ENCODE data around the gene PRUNE1.

Gene PRUNE1

DNA sequence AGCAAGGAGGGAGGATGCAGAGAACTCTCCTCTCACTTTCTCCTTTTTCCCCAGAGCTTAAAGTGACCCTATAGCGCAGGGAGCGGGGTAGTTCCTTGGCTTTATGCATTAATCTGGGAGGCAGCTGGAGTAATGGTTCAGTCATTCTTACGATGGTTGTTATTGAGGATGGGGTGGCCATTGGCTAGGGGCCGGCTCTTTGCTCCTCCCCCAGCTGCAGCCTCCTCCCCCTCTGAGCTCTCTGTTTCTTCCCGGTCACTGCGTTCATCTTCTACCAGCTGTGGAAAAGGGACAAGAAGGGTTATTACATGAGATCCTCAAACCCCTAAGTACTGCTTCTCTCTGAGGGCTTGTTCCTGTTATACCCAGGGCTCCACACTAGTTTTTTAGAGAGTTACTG, 42.2 kb upstream of the PRUNE1 start:
- Histone ChIP-seq H3F3A (ENCODE audit: insufficient read depth, low read length) (no peaks in the 10 kb centered on the region), H3K4me3 (ENCODE audit: low read length) (no peak overlapping the region), H3K4me2 (ENCODE audit: low read depth, low read length) (no peak overlapping the region), H3K27me3 (replicated peaks; ENCODE audit: insufficient read depth, low read length) (no peaks in the 10 kb centered on the region), H3K9me3 (replicated peaks; ENCODE audit: insufficient read depth, low read length) (no peaks in the 10 kb centered on the region), H3K4me1 (ENCODE audit: low read length) (no peaks in the 10 kb centered on the region), H3K27ac (ENCODE audit: low read length) (no peak overlapping the region), H2AFZ (ENCODE audit: low read length) (no peak overlapping the region), H3K9ac (ENCODE audit: low read length) (no peak overlapping the region), H4K20me1 (ENCODE audit: insufficient read depth, low read length) (0 out of 2 replicates have a peak, but pooled peaks cover 6% of the 10 kb centered on the region), H3K9me2 (replicated peaks; ENCODE audit: insufficient read depth, low read length) (no peaks in the 10 kb centered on the region), H3K36me3 (replicated peaks; ENCODE audit: insufficient read depth, low read length) (peaks cover 27% of the 10 kb centered on the region), H3K79me2 (ENCODE audit: low read length) (peaks cover 40% of the 10 kb centered on the region)
- no peak for TF ChIP-seq EZH2 (optimal IDR thresholded peaks at IDR 0.05; ENCODE audit: low read depth, low read length)
- TF ChIP-seq, protein P1, sequence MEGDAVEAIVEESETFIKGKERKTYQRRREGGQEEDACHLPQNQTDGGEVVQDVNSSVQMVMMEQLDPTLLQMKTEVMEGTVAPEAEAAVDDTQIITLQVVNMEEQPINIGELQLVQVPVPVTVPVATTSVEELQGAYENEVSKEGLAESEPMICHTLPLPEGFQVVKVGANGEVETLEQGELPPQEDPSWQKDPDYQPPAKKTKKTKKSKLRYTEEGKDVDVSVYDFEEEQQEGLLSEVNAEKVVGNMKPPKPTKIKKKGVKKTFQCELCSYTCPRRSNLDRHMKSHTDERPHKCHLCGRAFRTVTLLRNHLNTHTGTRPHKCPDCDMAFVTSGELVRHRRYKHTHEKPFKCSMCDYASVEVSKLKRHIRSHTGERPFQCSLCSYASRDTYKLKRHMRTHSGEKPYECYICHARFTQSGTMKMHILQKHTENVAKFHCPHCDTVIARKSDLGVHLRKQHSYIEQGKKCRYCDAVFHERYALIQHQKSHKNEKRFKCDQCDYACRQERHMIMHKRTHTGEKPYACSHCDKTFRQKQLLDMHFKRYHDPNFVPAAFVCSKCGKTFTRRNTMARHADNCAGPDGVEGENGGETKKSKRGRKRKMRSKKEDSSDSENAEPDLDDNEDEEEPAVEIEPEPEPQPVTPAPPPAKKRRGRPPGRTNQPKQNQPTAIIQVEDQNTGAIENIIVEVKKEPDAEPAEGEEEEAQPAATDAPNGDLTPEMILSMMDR (IDR thresholded peaks at IDR 0.05; ENCODE audit: low read length), result no peak
- TF ChIP-seq EZH2phosphoT487 (IDR thresholded peaks at IDR 0.05; ENCODE audit: low read length), result no peak
- DNase-seq, result no peak

DNA sequence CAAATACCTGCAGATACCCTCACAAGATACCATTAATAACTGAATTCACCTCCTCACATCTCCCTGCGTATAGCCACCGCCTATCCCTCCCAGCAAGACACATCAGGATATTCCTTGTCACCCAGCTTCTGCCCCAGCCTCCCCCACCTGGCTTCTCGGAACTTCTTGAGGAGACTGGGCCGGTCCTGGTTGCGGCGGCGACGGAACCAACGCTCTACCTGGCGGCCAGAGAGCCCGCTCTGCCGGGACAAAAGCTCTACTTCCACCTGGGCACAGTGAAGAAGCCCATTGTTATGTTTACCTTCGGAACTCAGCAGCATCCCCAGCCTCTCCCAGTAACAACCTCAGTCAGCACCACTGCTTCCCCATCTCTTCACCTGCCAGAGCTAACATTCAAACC, 40.3 kb upstream of the PRUNE1 start:
- H3K4me1 ChIP-seq (ENCODE audit: low read length), result peaks cover 13% of the 10 kb centered on the region
- H3K36me3 ChIP-seq (replicated peaks; ENCODE audit: insufficient read depth, low read length), result peaks cover 20% of the 10 kb centered on the region
- no peak overlapping the region for H3K27ac ChIP-seq (ENCODE audit: low read length)
- TF ChIP-seq, protein P1 (IDR thresholded peaks at IDR 0.05; ENCODE audit: low read length), result no peak
- TF ChIP-seq EZH2phosphoT487 (IDR thresholded peaks at IDR 0.05; ENCODE audit: low read length) (no peak), EZH2 (optimal IDR thresholded peaks at IDR 0.05; ENCODE audit: low read depth, low read length) (no peak)
- 0 out of 2 replicates have a peak, but pooled peaks cover 6% of the 10 kb centered on the region for H4K20me1 ChIP-seq (ENCODE audit: insufficient read depth, low read length)
- H3K4me2 ChIP-seq (ENCODE audit: low read depth, low read length), result no peak overlapping the region
- no peak overlapping the region for H2AFZ ChIP-seq (ENCODE audit: low read length)
- H3F3A ChIP-seq (ENCODE audit: insufficient read depth, low read length), result no peaks in the 10 kb centered on the region
- H3K9me3 ChIP-seq (replicated peaks; ENCODE audit: insufficient read depth, low read length), result no peaks in the 10 kb centered on the region
- H3K4me3 ChIP-seq (ENCODE audit: low read length), result no peak overlapping the region
- H3K27me3 ChIP-seq (replicated peaks; ENCODE audit: insufficient read depth, low read length), result no peaks in the 10 kb centered on the region
- DNase-seq, result no peak
- H3K9me2 ChIP-seq (replicated peaks; ENCODE audit: insufficient read depth, low read length), result no peaks in the 10 kb centered on the region
- H3K79me2 ChIP-seq (ENCODE audit: low read length), result peaks cover 59% of the 10 kb centered on the region
- no peak overlapping the region for H3K9ac ChIP-seq (ENCODE audit: low read length)

DNA sequence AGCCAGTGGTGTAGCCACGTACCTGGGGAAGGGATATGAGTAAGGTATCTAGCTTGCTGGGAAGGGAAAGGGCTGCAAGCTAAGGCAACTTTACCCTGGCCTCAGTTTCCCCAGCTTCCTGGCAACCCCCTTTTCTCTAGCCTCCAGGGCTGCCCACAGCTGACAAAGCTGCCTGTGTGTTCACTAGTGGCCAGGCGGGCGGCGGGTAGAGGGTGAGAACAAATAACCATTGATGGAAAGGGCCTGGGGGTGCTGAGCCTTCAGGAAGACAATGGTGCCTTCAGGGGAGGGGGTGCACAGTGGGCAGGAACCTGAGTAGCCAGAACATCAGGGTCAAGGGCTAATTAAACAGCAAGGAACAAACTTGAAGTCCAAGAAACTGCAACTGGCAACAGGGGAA, 39.8 kb upstream of the PRUNE1 start:
- Histone ChIP-seq H3F3A (ENCODE audit: insufficient read depth, low read length) (no peaks in the 10 kb centered on the region), H4K20me1 (ENCODE audit: insufficient read depth, low read length) (0 out of 2 replicates have a peak, but pooled peaks cover 6% of the 10 kb centered on the region), H3K79me2 (ENCODE audit: low read length) (peaks cover 65% of the 10 kb centered on the region), H3K9me2 (replicated peaks; ENCODE audit: insufficient read depth, low read length) (no peaks in the 10 kb centered on the region), H3K9ac (ENCODE audit: low read length) (no peak overlapping the region), H3K27ac (ENCODE audit: low read length) (no peak overlapping the region), H3K4me3 (ENCODE audit: low read length) (no peak overlapping the region), H3K4me2 (ENCODE audit: low read depth, low read length) (no peak overlapping the region), H3K9me3 (replicated peaks; ENCODE audit: insufficient read depth, low read length) (no peaks in the 10 kb centered on the region), H3K27me3 (replicated peaks; ENCODE audit: insufficient read depth, low read length) (no peaks in the 10 kb centered on the region), H3K4me1 (ENCODE audit: low read length) (peaks cover 18% of the 10 kb centered on the region), H2AFZ (ENCODE audit: low read length) (no peak overlapping the region), H3K36me3 (replicated peaks; ENCODE audit: insufficient read depth, low read length) (peaks cover 20% of the 10 kb centered on the region)
- DNase-seq, result no peak
- TF ChIP-seq EZH2phosphoT487 (IDR thresholded peaks at IDR 0.05; ENCODE audit: low read length), result no peak
- TF ChIP-seq, protein P1 (IDR thresholded peaks at IDR 0.05; ENCODE audit: low read length), result no peak
